Measurements from ENCODE around the gene PNLIPRP1.

Gene PNLIPRP1

GRCh38 chr10:116614796-116615195 lies 24.0 kb downstream of the PNLIPRP1 start:
- no peak for ATAC-seq
- TF ChIP-seq ESRRG (CRISPR knock-in tag; IDR thresholded peaks at IDR 0.05) = no peak
- TF ChIP-seq TOX (CRISPR knock-in tag; IDR thresholded peaks at IDR 0.05; ENCODE audit: borderline replicate concordance) = no peak
- TF ChIP-seq OSR1 (CRISPR knock-in tag; IDR thresholded peaks at IDR 0.05) = no peak
- TF ChIP-seq TSHZ2 (CRISPR knock-in tag; IDR thresholded peaks at IDR 0.05) = no peak
- TF ChIP-seq ZNF70 (CRISPR knock-in tag; IDR thresholded peaks at IDR 0.05) = no peak
- TF ChIP-seq ZC3H10 (CRISPR knock-in tag; IDR thresholded peaks at IDR 0.05) = no peak
- TF ChIP-seq ZNF8 (CRISPR knock-in tag; IDR thresholded peaks at IDR 0.05) = no peak
- no peak for TF ChIP-seq ISL1 (CRISPR knock-in tag; IDR thresholded peaks at IDR 0.05)
- no peak for TF ChIP-seq ZNF565 (CRISPR knock-in tag; conservative IDR thresholded peaks at IDR 0.05; ENCODE audit: low read depth)
- no peak for TF ChIP-seq CSRNP3 (CRISPR knock-in tag; IDR thresholded peaks at IDR 0.05)

- no peak for ATAC-seq
These were observed 24.5 kb downstream of the PNLIPRP1 start for GRCh38 chr10:116615199-116615776.

More at GRCh38 chr10:116615199-116615776, 24.5 kb downstream of the PNLIPRP1 start:
- no peak for TF ChIP-seq ESRRG (CRISPR knock-in tag; IDR thresholded peaks at IDR 0.05)
- TF ChIP-seq TSHZ2 (CRISPR knock-in tag; IDR thresholded peaks at IDR 0.05) = no peak
- no peak for TF ChIP-seq CREB5 (CRISPR knock-in tag; IDR thresholded peaks at IDR 0.05; ENCODE audit: low read depth)
- TF ChIP-seq ZNF70 (CRISPR knock-in tag; IDR thresholded peaks at IDR 0.05) = no peak
- TF ChIP-seq ZNF8 (CRISPR knock-in tag; IDR thresholded peaks at IDR 0.05) = no peak
- TF ChIP-seq POU6F1 (CRISPR knock-in tag; IDR thresholded peaks at IDR 0.05; ENCODE audit: borderline replicate concordance, low read depth) = no peak
- no peak for TF ChIP-seq RARB (CRISPR knock-in tag; IDR thresholded peaks at IDR 0.05)
- TF ChIP-seq GLIS3 (CRISPR knock-in tag; IDR thresholded peaks at IDR 0.05) = no peak
- TF ChIP-seq BACH2 (CRISPR knock-in tag; IDR thresholded peaks at IDR 0.05; ENCODE audit: borderline replicate concordance) = no peak
- TF ChIP-seq ZFP3 (CRISPR knock-in tag; IDR thresholded peaks at IDR 0.05) = no peak
- TF ChIP-seq ZFP30 (CRISPR knock-in tag; IDR thresholded peaks at IDR 0.05) = no peak
- TF ChIP-seq CSDC2 (CRISPR knock-in tag; IDR thresholded peaks at IDR 0.05) = no peak
- TF ChIP-seq TCF4 (CRISPR knock-in tag; IDR thresholded peaks at IDR 0.05; ENCODE audit: borderline replicate concordance) = no peak
- TF ChIP-seq ISL1 (CRISPR knock-in tag; IDR thresholded peaks at IDR 0.05) = no peak
- no peak for TF ChIP-seq PPARA (CRISPR knock-in tag; IDR thresholded peaks at IDR 0.05; ENCODE audit: borderline replicate concordance)
- no peak for TF ChIP-seq SNAI2 (CRISPR knock-in tag; IDR thresholded peaks at IDR 0.05)
- TF ChIP-seq ZNF565 (CRISPR knock-in tag; conservative IDR thresholded peaks at IDR 0.05; ENCODE audit: low read depth) = no peak
- no peak for TF ChIP-seq ARNTL (CRISPR knock-in tag; IDR thresholded peaks at IDR 0.05; ENCODE audit: borderline replicate concordance, low read depth)
- TF ChIP-seq TOX (CRISPR knock-in tag; IDR thresholded peaks at IDR 0.05; ENCODE audit: borderline replicate concordance) = no peak

All from SK-N-SH treated with all-trans-retinoic acid at 6 μM for 48 hours (cell line).